GM18873 (cell line): Measurements from ENCODE around the gene PRELP.

Experiments used
- ATAC-seq: cut with Tn5 transposase; IDR thresholded peaks from one replicate; pipeline ENCODE4 v1.9.1; 2021; ENCODE audit warnings: mild to moderate bottlenecking, moderate library complexity, moderate number of reproducible peaks; ENCODE audit not compliant: unreplicated experiment, low FRiP score

PRELP gene

GRCh38 chr1:203476216-203476814, 709 bp downstream of the PRELP start:
- ATAC-seq: no peak

- no peak for ATAC-seq
Observed at GRCh38 chr1:203477748-203478147, 2.1 kb downstream of the PRELP start.

- no peak for ATAC-seq
Observed at GRCh38 chr1:203478231-203478630, 2.6 kb downstream of the PRELP start.

- ATAC-seq: no peak
Observed at GRCh38 chr1:203478986-203479385, 3.4 kb downstream of the PRELP start.

- no peak for ATAC-seq
Observed at GRCh38 chr1:203479646-203480045, 4.0 kb downstream of the PRELP start.

- ATAC-seq: no peak
Observed at GRCh38 chr1:203480084-203480483, 4.5 kb downstream of the PRELP start.

GRCh38 chr1:203480525-203481084, 5.0 kb downstream of the PRELP start:
- ATAC-seq: no peak

GRCh38 chr1:203481196-203481595, 5.6 kb downstream of the PRELP start:
- no peak for ATAC-seq

GRCh38 chr1:203486618-203487370, 11.2 kb downstream of the PRELP start:
- no peak for ATAC-seq

- no peak for ATAC-seq
Observed at GRCh38 chr1:203488539-203488938, 12.9 kb downstream of the PRELP start.

- no peak for ATAC-seq
Observed at GRCh38 chr1:203490607-203491006, 15.0 kb downstream of the PRELP start.

GRCh38 chr1:203491664-203492063, 16.1 kb downstream of the PRELP start:
- ATAC-seq: no peak

GRCh38 chr1:203492082-203492747, 16.6 kb downstream of the PRELP start:
- no peak for ATAC-seq

- no peak for ATAC-seq
Observed at GRCh38 chr1:203492748-203493130, 17.1 kb downstream of the PRELP start.

GRCh38 chr1:203493901-203494300, 18.3 kb downstream of the PRELP start, which contains the start of gene OPTC:
Gene OPTC (plus strand): TSS chr1:203494153. CDS start chr1:203496006, 1,853 bp downstream.
- no peak for ATAC-seq

- no peak for ATAC-seq
Observed at GRCh38 chr1:203495845-203496244, 20.2 kb downstream of the PRELP start.

GRCh38 chr1:203497269-203497777, 21.7 kb downstream of the PRELP start:
- ATAC-seq: no peak

GRCh38 chr1:203499643-203500278, 24.2 kb downstream of the PRELP start:
- ATAC-seq: no peak

- no peak for ATAC-seq
Observed at GRCh38 chr1:203500279-203500678, 24.7 kb downstream of the PRELP start.

GRCh38 chr1:203503836-203504235, 28.2 kb downstream of the PRELP start:
- no peak for ATAC-seq
